ENCODE results near the gene TRAPPC12.
A peak's percentile ranks its signal among the peaks of the same experiment; 100 is the strongest.

Gene TRAPPC12

GRCh38 chr2:3409627-3410170 lies 30.2 kb downstream of the TRAPPC12 start:
- H3K9me3 Mint-ChIP-seq (ENCODE audit: low read depth): no peaks in the 10 kb centered on the region
- no peak overlapping the region for H3K27ac Mint-ChIP-seq
- H3K4me1 Mint-ChIP-seq (ENCODE audit: low read depth): peaks cover 18% of the 10 kb centered on the region
- no peaks in the 10 kb centered on the region for H3K27me3 Mint-ChIP-seq
- H3K4me3 Mint-ChIP-seq: no peak overlapping the region
- H3K36me3 Mint-ChIP-seq: peaks cover 4% of the 10 kb centered on the region

DNA sequence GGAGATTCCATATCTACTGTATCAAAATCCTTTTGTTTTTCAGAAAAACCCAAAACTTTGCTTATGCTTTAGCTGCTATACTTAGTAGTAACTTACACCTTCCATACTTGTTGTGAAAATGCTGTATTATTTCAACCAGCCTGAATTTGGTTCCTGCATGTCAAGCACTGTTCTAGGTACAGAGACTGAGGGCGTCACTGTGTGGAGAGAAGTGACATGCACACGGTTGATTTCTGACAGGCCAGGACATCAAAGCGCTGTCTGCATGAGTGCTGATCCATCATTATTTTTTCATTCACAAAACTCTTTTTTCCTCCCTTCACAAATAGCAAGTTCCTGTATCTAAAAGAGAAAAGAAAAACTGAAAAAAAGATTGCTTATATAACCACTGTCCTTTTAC lies 31.6 kb downstream of the TRAPPC12 start:
- peaks cover 2% of the 10 kb centered on the region for H3K36me3 Mint-ChIP-seq

DNA sequence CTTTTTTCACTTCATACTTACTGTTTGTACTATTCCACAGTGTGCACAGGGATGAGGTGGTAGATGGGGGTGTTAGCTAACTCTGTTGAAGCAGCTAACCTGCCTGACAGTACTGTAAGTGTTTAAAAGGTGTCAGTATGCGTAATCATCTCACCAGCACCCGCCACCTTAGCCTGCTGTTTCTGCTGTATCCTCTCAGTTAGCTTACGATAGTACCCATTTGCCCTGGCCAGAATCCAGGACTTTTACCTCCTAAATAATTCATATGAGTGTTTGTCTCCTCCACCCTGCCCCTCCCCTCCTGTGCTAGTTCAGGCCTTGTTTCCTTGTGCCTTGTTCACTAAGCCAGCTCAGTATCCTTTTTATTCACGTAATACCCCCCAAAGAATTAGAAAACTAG lies 34.2 kb downstream of the TRAPPC12 start:
- H3K9me3 Mint-ChIP-seq (ENCODE audit: low read depth): no peaks in the 10 kb centered on the region
- H3K36me3 Mint-ChIP-seq: no peaks in the 10 kb centered on the region
- H3K27ac Mint-ChIP-seq: no peak overlapping the region
- H3K27me3 Mint-ChIP-seq: no peaks in the 10 kb centered on the region
- no peak overlapping the region for H3K4me3 Mint-ChIP-seq
- H3K4me1 Mint-ChIP-seq (ENCODE audit: low read depth): peaks cover 16% of the 10 kb centered on the region

More for the DNA sequence above, 31.6 kb downstream of the TRAPPC12 start:
- no peaks in the 10 kb centered on the region for H3K27me3 Mint-ChIP-seq
- peaks cover 18% of the 10 kb centered on the region for H3K4me1 Mint-ChIP-seq (ENCODE audit: low read depth)
- H3K9me3 Mint-ChIP-seq (ENCODE audit: low read depth): no peaks in the 10 kb centered on the region
- no peak overlapping the region for H3K27ac Mint-ChIP-seq
- H3K4me3 Mint-ChIP-seq: no peak overlapping the region

GRCh38 chr2:3414133-3414860 lies 34.8 kb downstream of the TRAPPC12 start:
- Mint-ChIP-seq H3K9me3 (ENCODE audit: low read depth) (no peaks in the 10 kb centered on the region), H3K27me3 (no peaks in the 10 kb centered on the region), H3K4me3 (no peak overlapping the region), H3K36me3 (peaks cover 2% of the 10 kb centered on the region), H3K27ac (no peak overlapping the region), H3K4me1 (ENCODE audit: low read depth) (peaks cover 16% of the 10 kb centered on the region)

DNA sequence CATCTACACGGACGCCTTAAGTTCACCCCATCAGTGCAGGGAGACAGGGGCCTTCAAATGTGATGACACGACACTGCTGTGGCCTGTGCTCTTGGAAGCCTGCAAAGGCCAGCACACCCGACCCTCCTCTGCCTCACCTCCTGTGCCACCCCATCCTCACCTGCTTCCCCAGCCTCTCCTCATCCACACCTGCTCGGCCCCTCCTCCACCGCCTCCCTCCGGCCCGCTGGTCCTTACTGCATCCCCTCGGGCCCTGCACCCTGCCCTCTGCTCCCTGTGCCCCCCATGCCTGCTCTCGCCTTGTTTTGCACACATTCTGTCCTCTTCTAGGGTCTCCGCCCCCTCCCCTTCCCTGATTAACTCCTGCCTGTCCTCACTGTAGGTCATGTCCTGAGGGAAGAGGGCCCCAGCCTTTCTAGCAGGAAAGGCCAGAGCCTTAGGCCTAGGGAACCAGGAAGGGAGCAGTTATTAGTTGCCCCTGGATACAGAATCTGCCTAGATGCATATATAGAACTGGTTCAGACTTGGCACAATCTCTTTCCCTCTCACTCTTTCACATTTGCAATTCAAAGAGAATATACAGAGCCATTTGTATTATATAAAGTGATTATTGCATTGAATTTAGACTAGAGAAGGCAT lies 39.4 kb downstream of the TRAPPC12 start:
- H3K27ac Mint-ChIP-seq: no peak overlapping the region

DNA sequence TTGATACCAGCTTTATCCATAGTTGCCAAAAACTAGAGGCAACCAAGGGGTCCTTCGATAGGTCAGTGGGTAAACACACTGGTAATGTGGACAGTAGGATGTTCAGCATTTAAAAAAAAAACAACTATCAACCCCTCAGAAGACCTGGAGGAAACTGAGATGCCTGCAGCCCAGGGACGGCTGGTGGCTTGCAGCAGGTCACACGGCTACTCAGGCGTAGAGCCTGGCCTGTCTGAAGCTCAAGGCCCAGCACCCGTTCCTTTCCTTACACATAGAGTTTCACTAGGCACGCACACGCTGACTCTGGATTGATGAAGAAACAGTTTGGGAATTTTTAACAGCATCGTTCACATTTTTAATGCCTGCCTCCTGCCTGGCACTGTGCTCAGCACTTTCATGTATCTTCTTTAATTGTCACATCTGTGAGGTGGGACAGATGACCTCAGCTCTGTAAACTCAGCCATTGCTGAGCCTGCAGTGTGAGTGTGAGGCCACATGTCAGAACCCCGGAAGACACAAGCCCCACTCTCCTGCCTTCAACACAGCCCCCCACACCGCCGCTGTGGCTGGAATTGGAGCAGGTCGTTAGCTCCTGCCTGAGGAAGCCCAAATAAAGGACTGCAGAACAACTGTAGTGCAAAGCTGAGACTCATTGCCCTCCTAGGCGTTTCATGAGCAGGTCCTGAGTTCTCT lies 40.7 kb downstream of the TRAPPC12 start:
- peaks cover 5% of the 10 kb centered on the region for H3K4me1 Mint-ChIP-seq (ENCODE audit: low read depth)
- H3K27ac Mint-ChIP-seq: no peak overlapping the region
- H3K36me3 Mint-ChIP-seq: peaks cover 6% of the 10 kb centered on the region
- H3K27me3 Mint-ChIP-seq: no peaks in the 10 kb centered on the region
- no peaks in the 10 kb centered on the region for H3K9me3 Mint-ChIP-seq (ENCODE audit: low read depth)
- no peak overlapping the region for H3K4me3 Mint-ChIP-seq

More for the DNA sequence above, 39.4 kb downstream of the TRAPPC12 start:
- no peak overlapping the region for H3K4me3 Mint-ChIP-seq
- H3K9me3 Mint-ChIP-seq (ENCODE audit: low read depth): no peaks in the 10 kb centered on the region
- no peaks in the 10 kb centered on the region for H3K27me3 Mint-ChIP-seq
- H3K4me1 Mint-ChIP-seq (ENCODE audit: low read depth): peaks cover 5% of the 10 kb centered on the region
- H3K36me3 Mint-ChIP-seq: peaks cover 5% of the 10 kb centered on the region

- H3K4me3 Mint-ChIP-seq: no peak overlapping the region
- H3K4me1 Mint-ChIP-seq (ENCODE audit: low read depth): peaks cover 5% of the 10 kb centered on the region
- H3K27me3 Mint-ChIP-seq: no peaks in the 10 kb centered on the region
- H3K27ac Mint-ChIP-seq: peak overlapping the region; percentile 34
- no peaks in the 10 kb centered on the region for H3K9me3 Mint-ChIP-seq (ENCODE audit: low read depth)
- peaks cover 6% of the 10 kb centered on the region for H3K36me3 Mint-ChIP-seq
Measured at GRCh38 chr2:3420769-3421397, 41.4 kb downstream of the TRAPPC12 start.

DNA sequence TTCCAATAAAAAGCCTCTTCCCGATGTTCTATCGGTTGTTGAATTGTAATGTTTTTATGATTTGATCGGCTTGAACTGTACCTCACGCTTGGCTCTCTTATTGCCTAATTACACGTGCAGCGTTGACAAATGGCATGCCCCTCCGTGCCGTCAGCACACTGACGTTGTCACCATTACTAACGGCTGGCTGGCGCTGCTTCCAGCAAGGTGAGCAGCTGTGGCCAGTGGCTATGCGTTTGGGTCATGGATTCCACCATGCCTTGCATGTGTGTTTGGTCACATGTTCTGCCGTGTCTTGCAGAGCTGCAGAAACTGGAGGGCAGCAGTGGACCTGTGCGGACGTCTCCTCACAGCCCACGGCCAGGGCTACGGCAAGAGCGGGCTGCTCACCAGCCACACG lies 42.1 kb downstream of the TRAPPC12 start:
- Mint-ChIP-seq H3K27ac (no peak overlapping the region), H3K27me3 (no peaks in the 10 kb centered on the region), H3K9me3 (ENCODE audit: low read depth) (no peaks in the 10 kb centered on the region), H3K4me1 (ENCODE audit: low read depth) (peaks cover 3% of the 10 kb centered on the region), H3K36me3 (peaks cover 6% of the 10 kb centered on the region), H3K4me3 (no peak overlapping the region)

GRCh38 chr2:3422161-3422779 lies 42.8 kb downstream of the TRAPPC12 start:
- no peaks in the 10 kb centered on the region for H3K9me3 Mint-ChIP-seq (ENCODE audit: low read depth)
- H3K27ac Mint-ChIP-seq: no peak overlapping the region
- peaks cover 3% of the 10 kb centered on the region for H3K4me1 Mint-ChIP-seq (ENCODE audit: low read depth)
- no peak overlapping the region for H3K4me3 Mint-ChIP-seq
- H3K36me3 Mint-ChIP-seq: peaks cover 6% of the 10 kb centered on the region
- no peaks in the 10 kb centered on the region for H3K27me3 Mint-ChIP-seq

DNA sequence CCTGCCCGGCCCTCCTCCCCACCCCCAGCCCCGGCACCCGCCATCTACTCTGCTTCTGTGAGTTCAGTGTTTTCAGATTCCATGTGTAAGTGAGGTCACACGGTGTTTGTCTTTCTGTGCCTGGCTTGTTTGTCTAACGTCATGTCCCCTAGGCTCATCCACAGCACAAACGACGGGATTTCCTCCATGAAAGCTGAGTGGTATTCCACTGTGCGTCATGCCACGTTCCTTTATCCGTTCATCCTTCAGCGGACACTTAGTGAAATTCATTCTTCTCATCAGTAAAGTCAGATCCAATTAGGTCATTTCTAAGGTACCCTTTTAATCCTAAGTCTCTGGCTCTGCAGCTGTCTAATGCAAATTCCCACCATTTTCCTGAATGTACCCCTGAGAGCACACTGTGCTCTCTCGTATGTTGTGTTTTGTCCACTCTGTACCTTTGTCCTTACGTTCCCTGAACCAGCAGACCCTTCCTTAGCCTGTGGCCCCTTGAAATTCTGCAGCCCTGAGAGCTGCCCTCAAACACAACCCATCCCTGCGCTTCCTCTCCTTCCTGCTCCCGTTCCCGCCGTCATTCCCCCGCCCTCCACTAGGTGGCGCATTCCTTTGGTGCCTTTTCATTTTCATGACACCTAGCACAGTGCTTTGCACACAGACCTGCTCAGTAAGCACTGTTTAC lies 44.1 kb downstream of the TRAPPC12 start:
- Mint-ChIP-seq H3K4me3 (no peak overlapping the region), H3K36me3 (peaks cover 6% of the 10 kb centered on the region), H3K27ac (peak overlapping the region; percentile 43), H3K9me3 (ENCODE audit: low read depth) (no peaks in the 10 kb centered on the region), H3K4me1 (ENCODE audit: low read depth) (peaks cover 3% of the 10 kb centered on the region), H3K27me3 (no peaks in the 10 kb centered on the region)

DNA sequence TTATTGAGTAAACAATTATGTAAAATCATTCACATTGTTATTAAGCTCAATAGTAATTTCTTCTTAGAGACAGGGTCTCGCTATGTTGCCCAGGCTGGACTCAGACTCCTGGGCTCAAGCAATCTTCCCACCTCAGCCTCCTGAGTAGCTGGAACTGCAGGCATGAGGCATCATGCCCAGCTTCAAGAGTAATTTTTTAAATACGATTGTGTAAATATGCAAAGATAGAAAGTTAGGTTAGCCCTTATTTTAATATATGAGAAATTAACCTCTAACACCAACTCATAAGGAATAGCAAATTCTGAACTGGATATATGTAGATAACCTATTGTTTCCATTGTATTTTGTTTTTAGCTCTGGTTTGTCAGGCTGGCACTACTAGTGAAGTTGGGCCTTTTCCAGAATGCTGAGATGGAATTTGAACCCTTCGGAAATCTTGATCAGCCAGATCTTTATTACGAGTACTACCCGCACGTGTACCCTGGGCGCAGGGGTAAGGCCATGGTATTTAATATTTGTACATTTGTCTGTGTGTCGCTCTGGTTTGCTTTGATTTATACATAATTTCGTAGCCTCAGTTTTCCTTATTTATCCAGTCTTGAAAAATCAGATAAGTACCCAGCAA lies 44.8 kb downstream of the TRAPPC12 start:
- H3K36me3 Mint-ChIP-seq: peaks cover 4% of the 10 kb centered on the region

DNA sequence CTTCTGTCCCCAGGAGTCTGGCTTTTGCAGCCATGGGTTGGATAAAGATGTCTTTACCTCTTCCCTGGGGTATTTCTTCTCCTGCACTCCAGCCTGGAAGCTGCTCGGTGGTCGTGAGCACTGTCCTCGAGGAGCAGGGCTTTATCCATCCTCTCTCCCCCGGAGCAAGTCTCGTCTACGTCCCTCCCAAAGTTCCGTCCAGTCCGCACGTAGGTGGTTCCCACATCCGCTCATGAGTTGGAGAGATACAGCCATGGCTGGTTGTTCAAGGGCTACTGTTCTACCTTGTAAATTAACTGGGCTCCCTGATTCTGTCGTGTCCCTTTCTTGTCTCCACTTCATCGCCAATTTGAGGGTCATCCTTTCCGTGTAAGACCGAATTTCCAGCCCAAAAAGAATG lies 47.1 kb downstream of the TRAPPC12 start:
- Mint-ChIP-seq H3K27ac (no peak overlapping the region), H3K9me3 (ENCODE audit: low read depth) (no peaks in the 10 kb centered on the region), H3K4me1 (ENCODE audit: low read depth) (peaks cover 3% of the 10 kb centered on the region), H3K27me3 (no peaks in the 10 kb centered on the region), H3K36me3 (peaks cover 4% of the 10 kb centered on the region), H3K4me3 (no peak overlapping the region)

More for the DNA sequence above, 44.8 kb downstream of the TRAPPC12 start:
- peaks cover 3% of the 10 kb centered on the region for H3K4me1 Mint-ChIP-seq (ENCODE audit: low read depth)
- no peaks in the 10 kb centered on the region for H3K9me3 Mint-ChIP-seq (ENCODE audit: low read depth)
- no peak overlapping the region for H3K4me3 Mint-ChIP-seq
- H3K27me3 Mint-ChIP-seq: no peaks in the 10 kb centered on the region
- no peak overlapping the region for H3K27ac Mint-ChIP-seq

DNA sequence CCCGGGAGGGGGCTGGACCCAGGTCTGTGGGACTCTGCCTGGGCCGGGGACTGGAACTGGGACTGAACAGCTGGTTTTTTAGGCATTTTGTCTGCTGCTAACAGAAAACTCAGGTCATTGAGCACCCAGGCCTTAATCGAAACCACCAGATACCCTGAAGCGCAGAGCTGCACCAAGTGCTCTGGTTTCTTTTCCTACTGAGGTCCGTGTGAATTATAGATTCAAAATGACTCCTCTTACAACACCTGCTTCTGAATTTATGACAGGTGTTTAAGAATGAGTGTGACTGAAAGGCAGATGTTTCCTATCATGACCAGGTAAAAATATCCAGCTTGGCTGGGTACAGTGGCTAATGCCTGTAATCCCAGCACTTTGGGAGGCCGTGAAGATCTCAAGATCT lies 47.8 kb downstream of the TRAPPC12 start:
- H3K27ac Mint-ChIP-seq: no peak overlapping the region
- H3K27me3 Mint-ChIP-seq: no peaks in the 10 kb centered on the region
- no peak overlapping the region for H3K4me3 Mint-ChIP-seq
- H3K9me3 Mint-ChIP-seq (ENCODE audit: low read depth): no peaks in the 10 kb centered on the region
- peaks cover 4% of the 10 kb centered on the region for H3K36me3 Mint-ChIP-seq
- H3K4me1 Mint-ChIP-seq (ENCODE audit: low read depth): peaks cover 3% of the 10 kb centered on the region

DNA sequence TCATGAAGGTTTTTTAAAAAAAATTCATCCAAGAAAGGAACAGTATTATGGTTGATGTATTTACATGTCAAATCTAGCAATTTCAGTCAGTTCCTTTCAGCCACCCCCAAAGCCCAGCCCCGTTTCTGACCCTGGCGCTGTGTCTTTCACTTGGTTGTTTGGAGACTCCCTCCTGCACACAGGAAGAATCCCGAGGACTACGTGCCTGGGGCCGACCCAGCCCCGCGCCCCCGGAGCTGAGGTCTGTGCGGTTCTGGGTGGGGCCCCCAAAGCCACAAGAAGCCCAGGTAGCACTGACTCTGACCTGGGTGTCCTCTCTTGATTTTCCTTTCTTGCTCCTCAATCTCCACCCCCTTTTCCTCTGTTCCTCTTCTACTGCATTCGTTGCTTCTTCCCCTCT lies 49.1 kb downstream of the TRAPPC12 start:
- peaks cover 4% of the 10 kb centered on the region for H3K36me3 Mint-ChIP-seq
- no peaks in the 10 kb centered on the region for H3K27me3 Mint-ChIP-seq
- H3K9me3 Mint-ChIP-seq (ENCODE audit: low read depth): no peaks in the 10 kb centered on the region
- H3K4me1 Mint-ChIP-seq (ENCODE audit: low read depth): peaks cover 3% of the 10 kb centered on the region
- no peak overlapping the region for H3K4me3 Mint-ChIP-seq
- H3K27ac Mint-ChIP-seq: peak overlapping the region; percentile 22
